Brain pericyte (primary cell): Measurements from ENCODE around the gene LIN7B.

Experiments
- DNase-seq: peaks from one replicate; pipeline ENCODE4 v3.0.0-alpha.2; 2012; ENCODE audit warnings: low read depth, low spot score

Gene LIN7B

GRCh38 chr19:49165111-49165750 is 51.1 kb downstream of the LIN7B start:
- DNase-seq, result no peak

- DNase-seq, result no peak
These were observed 51.7 kb downstream of the LIN7B start for GRCh38 chr19:49165865-49166301.

- no peak for DNase-seq
These were observed 53.8 kb downstream of the LIN7B start for GRCh38 chr19:49167857-49168409.
